MM.1S (cell line): ENCODE data around the gene TEKT3.

Source experiments
- EZH2 ChIP-seq: fragments of 300-600 bp; sonication (generic); optimal IDR thresholded peaks from 2 replicates; pipeline ENCODE3; 2017; ENCODE audit warnings: low read depth, mild to moderate bottlenecking, antibody characterized with exemption, low read length, mixed read lengths
- TF ChIP-seq, protein P1 (sequence below): fragments of 300-600 bp; sonication (generic); IDR thresholded peaks from 2 replicates; pipeline ENCODE4 v1.5.1; 2016; ENCODE audit warnings: antibody characterized with exemption, low read length, mixed read lengths

- TF ChIP-seq, protein P1, sequence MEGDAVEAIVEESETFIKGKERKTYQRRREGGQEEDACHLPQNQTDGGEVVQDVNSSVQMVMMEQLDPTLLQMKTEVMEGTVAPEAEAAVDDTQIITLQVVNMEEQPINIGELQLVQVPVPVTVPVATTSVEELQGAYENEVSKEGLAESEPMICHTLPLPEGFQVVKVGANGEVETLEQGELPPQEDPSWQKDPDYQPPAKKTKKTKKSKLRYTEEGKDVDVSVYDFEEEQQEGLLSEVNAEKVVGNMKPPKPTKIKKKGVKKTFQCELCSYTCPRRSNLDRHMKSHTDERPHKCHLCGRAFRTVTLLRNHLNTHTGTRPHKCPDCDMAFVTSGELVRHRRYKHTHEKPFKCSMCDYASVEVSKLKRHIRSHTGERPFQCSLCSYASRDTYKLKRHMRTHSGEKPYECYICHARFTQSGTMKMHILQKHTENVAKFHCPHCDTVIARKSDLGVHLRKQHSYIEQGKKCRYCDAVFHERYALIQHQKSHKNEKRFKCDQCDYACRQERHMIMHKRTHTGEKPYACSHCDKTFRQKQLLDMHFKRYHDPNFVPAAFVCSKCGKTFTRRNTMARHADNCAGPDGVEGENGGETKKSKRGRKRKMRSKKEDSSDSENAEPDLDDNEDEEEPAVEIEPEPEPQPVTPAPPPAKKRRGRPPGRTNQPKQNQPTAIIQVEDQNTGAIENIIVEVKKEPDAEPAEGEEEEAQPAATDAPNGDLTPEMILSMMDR: no peak
- TF ChIP-seq EZH2: no peak
These were observed 69.7 kb downstream of the TEKT3 start for GRCh38 chr17:15271741-15272140.
